Astrocyte of the spinal cord (primary cell): ENCODE data around the gene HAP1.
A peak's percentile ranks its signal among the peaks of the same experiment; 100 is the strongest.
"Not testable (repeated sequence)": the region's sequence is repeated elsewhere in the genome, so short reads cannot be mapped to it uniquely, and the experiment has no call there.

ENCODE experiments used
- DNase-seq: peaks from one replicate; pipeline ENCODE4 v3.0.0; 2011; ENCODE audit warnings: low read depth, low spot score
- H3K4me3 ChIP-seq: 2 replicates; pipeline ENCODE4 v1.5.1; 2011; ENCODE audit warnings: low read depth, mild to moderate bottlenecking, low read length, moderate library complexity
- CTCF ChIP-seq: IDR thresholded peaks from 2 replicates; pipeline ENCODE4 v1.5.1; 2012; ENCODE audit warnings: low read depth, mild to moderate bottlenecking, low read length, inconsistent platforms
- in situ Hi-C: cut with HindIII; loops from 2 replicates; pipeline ENCODE4 v1.10.0; 2017; ENCODE audit warnings: low sequenced_read_pairs

The HAP1 gene

DNA sequence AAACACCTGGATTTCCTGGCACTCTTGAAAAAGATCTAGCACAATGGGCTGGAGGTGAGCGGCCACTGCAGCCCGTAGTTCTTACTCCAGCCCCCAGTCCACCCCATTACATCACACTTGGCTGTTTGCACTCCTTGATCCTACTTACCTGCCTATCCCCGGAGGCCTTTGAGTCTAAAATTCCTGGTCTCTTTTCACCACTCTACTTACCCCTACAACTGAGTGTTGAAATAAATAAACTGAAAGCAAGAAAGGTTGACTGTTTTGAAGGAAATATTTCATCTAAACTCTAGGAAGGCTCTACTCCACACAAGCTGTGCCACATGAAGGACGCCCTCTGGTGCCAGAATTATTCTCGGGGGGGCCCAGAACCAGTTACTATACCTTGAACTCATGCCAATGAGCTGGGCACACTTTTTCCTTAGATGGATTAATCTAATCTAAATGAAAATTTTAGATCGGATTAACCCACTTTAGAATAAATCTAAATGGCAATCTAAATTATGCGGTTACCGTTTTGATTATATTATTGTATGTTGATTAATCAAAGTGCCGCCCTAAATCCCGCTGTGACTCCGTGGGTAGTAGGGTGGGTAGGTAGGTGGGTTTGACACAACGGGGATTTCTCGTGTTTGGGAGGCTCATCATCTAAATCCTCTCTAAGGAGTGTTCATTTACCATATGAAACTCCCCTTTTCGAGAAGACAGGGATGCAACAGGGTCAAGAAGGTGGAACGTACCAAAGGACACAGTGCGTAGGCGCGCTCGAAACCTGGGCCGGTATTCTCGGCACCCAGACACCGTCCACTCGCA is 46.4 kb downstream of the HAP1 start:
- TF ChIP-seq CTCF = no peak
- in situ Hi-C loops = no loop called here
- H3K4me3 ChIP-seq = peak overlapping the region; percentile 98
- peak; percentile 57 for DNase-seq

GRCh38 chr17:41686281-41686680 is 48.2 kb downstream of the HAP1 start:
- no peak overlapping the region for H3K4me3 ChIP-seq
- TF ChIP-seq CTCF = no peak
- DNase-seq = no peak
- in situ Hi-C loops = no loop called here

- H3K4me3 ChIP-seq, DNase-seq, in situ Hi-C loops: not testable (repeated sequence)
Observed at GRCh38 chr17:41685753-41686152, 48.7 kb downstream of the HAP1 start.

GRCh38 chr17:41684035-41684434 is 50.4 kb downstream of the HAP1 start:
- in situ Hi-C loops = no loop called here
- H3K4me3 ChIP-seq = no peak overlapping the region
- no peak for DNase-seq
- TF ChIP-seq CTCF = no peak

- DNase-seq = no peak
- in situ Hi-C loops = no loop called here
- no peak overlapping the region for H3K4me3 ChIP-seq
- TF ChIP-seq CTCF = no peak
Observed at GRCh38 chr17:41683441-41684007, 50.9 kb downstream of the HAP1 start.

DNA sequence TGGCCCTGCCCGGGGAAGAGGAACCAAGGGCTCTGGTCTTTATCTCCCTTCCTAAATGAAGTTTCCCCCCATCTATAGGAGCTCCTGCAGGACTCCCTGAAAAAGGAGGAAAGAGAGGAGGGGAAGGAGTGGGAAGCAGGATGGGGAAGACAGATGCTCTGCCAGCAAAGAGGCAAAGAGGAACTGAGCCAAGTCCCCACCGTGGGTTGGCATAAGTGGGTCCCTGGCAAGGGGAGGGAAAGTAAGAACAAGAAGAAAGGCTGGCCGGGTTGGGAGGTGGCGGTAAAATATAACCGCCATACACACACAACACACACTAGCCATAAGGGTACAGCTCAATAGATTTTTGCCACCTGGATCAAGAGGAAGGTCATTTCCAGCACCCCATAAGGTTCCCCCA is 51.8 kb downstream of the HAP1 start:
- no peak overlapping the region for H3K4me3 ChIP-seq
- TF ChIP-seq CTCF = no peak
- in situ Hi-C loops = no loop called here
- no peak for DNase-seq

GRCh38 chr17:41681776-41682175 is 52.7 kb downstream of the HAP1 start:
- H3K4me3 ChIP-seq = no peak overlapping the region
- DNase-seq = no peak
- in situ Hi-C loops = no loop called here
- no peak for TF ChIP-seq CTCF
